Activated naive CD4-positive, alpha-beta T cell treated with anti-CD3 and anti-CD28 coated beads for 36 hours (primary cell): ENCODE data around the gene ARSI. TPM values are rescaled to one million over a fixed set of nuclear protein-coding genes. Genes with fewer than 3 reads are reported as not detected.

ENCODE experiments used
- CTCF ChIA-PET: fragments of 350-600 bp; sonication (Branson Sonifier 250); formaldehyde crosslinking; loops from one replicate; lab custom pipeline; 2021; ENCODE audit warnings: antibody characterized with exemption; lab: Charles Lee
- DNase-seq: peaks from one replicate; pipeline ENCODE4 v3.0.0-alpha.2; 2020
- H3K27ac Mint-ChIP-seq: one replicate; pipeline ENCODE4 v1.8.0; 2021; ENCODE audit warnings: mild to moderate bottlenecking, mixed read lengths
- H3K27me3 Mint-ChIP-seq: one replicate; pipeline ENCODE4 v1.8.0; 2021; ENCODE audit warnings: low read depth, mixed read lengths
- H3K36me3 Mint-ChIP-seq: one replicate; pipeline ENCODE4 v1.8.0; 2021; ENCODE audit warnings: low read depth, mixed read lengths
- H3K4me1 Mint-ChIP-seq: one replicate; pipeline ENCODE4 v1.8.0; 2021; ENCODE audit warnings: low read depth, mixed read lengths
- H3K4me3 Mint-ChIP-seq: one replicate; pipeline ENCODE4 v1.8.0; 2021; ENCODE audit warnings: mild to moderate bottlenecking, moderate library complexity, mixed read lengths
- H3K9me3 Mint-ChIP-seq: one replicate; pipeline ENCODE4 v1.8.0; 2021; ENCODE audit warnings: mixed read lengths
- intact Hi-C: fragments of 100-400 bp; cut with micrococcal nuclease; formaldehyde crosslinking; loops from one replicate; pipeline ENCODE4 v1.15.1; 2023
- total RNA-seq, 2 experiments: library from RNA; stranded (reverse); gene quantifications; one replicate each; pipeline ENCODE4 v1.2.3, GENCODE V29; 2021

Gene ARSI
- total RNA-seq, 2 experiments from 2014 or later = not detected

DNA sequence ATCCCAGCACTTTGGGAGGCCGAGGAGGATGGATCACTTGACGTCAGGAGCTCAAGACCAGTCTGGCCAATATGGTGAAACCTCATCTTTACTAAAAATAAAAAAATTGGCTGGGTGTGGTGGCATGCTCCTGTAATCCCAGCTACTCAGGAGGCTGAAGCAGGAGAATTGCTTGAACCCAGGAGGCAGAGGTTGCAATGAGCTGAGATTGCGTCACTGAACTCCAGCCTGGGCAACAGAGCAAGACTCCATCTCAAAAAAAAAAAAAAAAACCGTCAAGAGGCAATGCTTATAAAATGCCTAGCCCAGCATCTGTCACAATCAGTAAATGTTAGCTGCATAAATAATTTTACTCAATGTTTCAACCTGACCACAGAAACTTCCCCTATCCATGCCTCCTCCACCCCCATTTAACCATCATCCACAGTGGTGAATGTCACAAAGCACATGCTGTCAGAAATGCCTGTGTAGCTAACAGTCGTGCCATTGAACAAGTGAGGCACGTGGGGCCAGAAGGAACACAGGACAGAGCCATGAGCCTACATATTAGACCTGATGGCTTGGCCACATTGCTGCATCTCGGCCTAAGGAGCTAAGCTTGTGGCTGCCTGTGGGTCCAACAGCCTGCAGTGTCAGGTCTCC lies 38.0 kb upstream of the ARSI start:
- intact Hi-C loops = no loop called here
- H3K4me3 Mint-ChIP-seq = no peak overlapping the region
- no peak for DNase-seq
- H3K27ac Mint-ChIP-seq = no peak overlapping the region
- no peaks in the 10 kb centered on the region for H3K36me3 Mint-ChIP-seq
- H3K4me1 Mint-ChIP-seq = no peaks in the 10 kb centered on the region
- H3K27me3 Mint-ChIP-seq = no peaks in the 10 kb centered on the region
- no peaks in the 10 kb centered on the region for H3K9me3 Mint-ChIP-seq
- CTCF ChIA-PET = interaction anchor here (0.7 kb wide), 1 partner anchor 10 kb away, joined by 3 read pairs; no protein-coding TSS in a partner anchor

DNA sequence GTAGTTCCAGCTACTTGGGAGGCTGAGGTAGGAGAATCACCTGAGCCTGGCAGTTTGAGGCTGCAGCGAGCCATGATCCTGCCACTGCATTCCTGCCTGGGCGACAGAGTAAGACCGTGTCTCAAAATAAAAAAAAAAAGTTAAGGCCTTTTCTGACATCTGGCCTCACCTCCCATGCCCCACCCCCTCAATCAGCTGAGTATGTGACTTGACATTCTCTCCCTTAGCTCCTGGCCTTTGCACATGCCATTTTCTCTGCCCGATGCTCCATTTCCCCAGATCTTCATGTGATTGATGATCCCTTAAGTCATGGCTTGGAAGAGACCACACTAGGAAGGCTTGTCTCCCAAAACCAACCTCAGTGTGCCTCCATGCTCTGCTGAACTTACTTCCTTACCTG lies 37.1 kb upstream of the ARSI start:
- Mint-ChIP-seq H3K4me1 (no peaks in the 10 kb centered on the region), H3K4me3 (no peak overlapping the region), H3K27ac (no peak overlapping the region), H3K9me3 (no peaks in the 10 kb centered on the region), H3K27me3 (no peaks in the 10 kb centered on the region), H3K36me3 (no peaks in the 10 kb centered on the region)
- DNase-seq = no peak
- CTCF ChIA-PET = interaction anchor here (0.7 to 0.8 kb wide), 3 partner anchors 9 to 214 kb away, joined by 3 to 4 read pairs (median 3); no protein-coding TSS in a partner anchor
- intact Hi-C loops = no loop called here

DNA sequence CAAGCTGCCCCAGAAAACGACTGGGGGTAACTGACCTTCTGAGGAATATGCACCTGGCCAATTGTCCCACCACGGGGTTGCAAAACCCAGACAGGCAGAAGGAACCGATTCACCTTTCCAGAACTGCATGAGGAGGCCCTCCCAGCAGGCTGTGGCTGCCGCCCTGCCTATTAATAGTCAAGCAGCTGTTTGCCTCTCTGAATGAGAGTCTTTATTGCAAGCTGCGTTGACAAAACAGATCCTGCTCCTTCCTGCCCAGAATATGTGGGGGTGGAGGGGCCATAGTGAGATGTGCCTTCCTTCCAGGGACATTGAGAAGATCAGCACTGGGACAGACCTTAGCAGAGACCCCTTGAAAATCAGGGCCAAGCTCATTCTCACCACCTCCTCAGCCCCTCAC lies 36.5 kb upstream of the ARSI start:
- no peaks in the 10 kb centered on the region for H3K27me3 Mint-ChIP-seq
- H3K4me3 Mint-ChIP-seq = no peak overlapping the region
- H3K9me3 Mint-ChIP-seq = no peaks in the 10 kb centered on the region
- H3K27ac Mint-ChIP-seq = no peak overlapping the region
- no peaks in the 10 kb centered on the region for H3K36me3 Mint-ChIP-seq
- no peak for DNase-seq
- CTCF ChIA-PET = interaction anchor here (0.6 kb wide), 1 partner anchor 80 kb away, joined by 3 read pairs; no protein-coding TSS in a partner anchor
- no peaks in the 10 kb centered on the region for H3K4me1 Mint-ChIP-seq
- intact Hi-C loops = no loop called here

DNA sequence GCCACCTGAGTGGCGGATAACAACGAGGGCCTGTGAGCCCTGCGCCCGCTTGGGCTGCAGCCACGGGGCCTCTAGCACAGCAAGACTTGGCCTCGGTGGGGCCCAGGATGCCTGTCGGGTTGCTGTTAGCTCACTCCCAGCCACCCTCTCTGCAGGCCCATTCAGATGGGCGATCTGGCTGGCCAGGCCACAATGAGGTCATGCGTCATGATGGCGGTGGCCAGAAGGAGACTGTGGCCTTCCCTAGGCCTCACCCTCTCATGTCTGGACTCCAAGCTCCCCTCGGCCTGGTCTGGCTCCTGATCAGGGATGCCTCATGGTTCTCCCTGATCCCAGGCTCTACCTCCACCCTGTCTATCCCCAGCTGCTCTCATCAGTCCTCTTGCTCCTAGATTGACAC lies 35.8 kb upstream of the ARSI start:
- Mint-ChIP-seq H3K4me3 (no peak overlapping the region), H3K27ac (no peak overlapping the region), H3K4me1 (no peaks in the 10 kb centered on the region), H3K36me3 (no peaks in the 10 kb centered on the region), H3K9me3 (no peaks in the 10 kb centered on the region), H3K27me3 (no peaks in the 10 kb centered on the region)
- intact Hi-C loops = no loop called here
- CTCF ChIA-PET = interaction anchor here (0.6 kb wide), 1 partner anchor 80 kb away, joined by 3 read pairs; no protein-coding TSS in a partner anchor
- no peak for DNase-seq

DNA sequence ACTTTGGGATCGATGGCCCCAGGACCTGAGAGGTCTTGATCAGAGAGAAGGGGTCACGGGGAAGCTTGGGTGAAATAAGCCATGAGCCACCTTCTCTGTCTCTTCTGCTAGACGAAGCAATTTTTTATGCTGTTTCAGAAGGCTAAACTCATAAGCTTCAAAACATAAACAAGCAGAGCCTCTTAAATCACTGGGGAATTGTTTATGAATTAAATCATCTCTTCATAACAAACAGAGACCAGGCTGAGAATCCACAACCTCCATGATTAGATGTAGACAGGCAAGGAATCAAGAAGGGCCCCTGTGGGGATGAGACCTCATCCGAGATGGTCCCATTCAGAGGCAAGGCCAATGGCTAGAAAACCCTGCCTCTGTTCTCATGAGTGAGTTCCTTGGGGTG lies 33.1 kb upstream of the ARSI start:
- Mint-ChIP-seq H3K4me3 (no peak overlapping the region), H3K36me3 (no peaks in the 10 kb centered on the region), H3K9me3 (no peaks in the 10 kb centered on the region), H3K27ac (no peak overlapping the region), H3K27me3 (no peaks in the 10 kb centered on the region), H3K4me1 (no peaks in the 10 kb centered on the region)
- no peak for DNase-seq
- intact Hi-C loops = no loop called here
- CTCF ChIA-PET = no interaction called here

DNA sequence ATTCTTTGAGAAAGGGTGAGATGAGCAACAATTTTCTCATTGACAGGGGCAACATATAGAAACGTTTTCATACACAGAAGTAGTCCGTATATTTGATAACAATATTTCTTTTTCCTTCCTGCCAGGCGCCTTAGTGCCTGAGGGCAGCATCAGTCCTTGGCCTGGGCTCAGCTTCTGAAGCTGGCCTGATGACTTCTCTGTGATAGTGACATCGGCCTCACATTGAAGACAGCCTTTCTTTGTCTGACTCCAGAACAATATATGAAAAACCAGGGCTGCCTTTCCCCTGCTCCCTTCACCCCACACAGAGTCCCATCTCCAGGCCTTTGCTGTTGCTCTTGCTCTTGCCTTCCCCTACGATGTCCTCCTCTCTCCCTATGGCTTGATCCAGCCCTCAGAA lies 30.7 kb upstream of the ARSI start:
- no peaks in the 10 kb centered on the region for H3K9me3 Mint-ChIP-seq
- no peaks in the 10 kb centered on the region for H3K36me3 Mint-ChIP-seq
- H3K4me3 Mint-ChIP-seq = no peak overlapping the region
- CTCF ChIA-PET = no interaction called here
- DNase-seq = no peak
- H3K27me3 Mint-ChIP-seq = no peaks in the 10 kb centered on the region
- H3K4me1 Mint-ChIP-seq = no peaks in the 10 kb centered on the region
- no peak overlapping the region for H3K27ac Mint-ChIP-seq
- intact Hi-C loops = no loop called here

DNA sequence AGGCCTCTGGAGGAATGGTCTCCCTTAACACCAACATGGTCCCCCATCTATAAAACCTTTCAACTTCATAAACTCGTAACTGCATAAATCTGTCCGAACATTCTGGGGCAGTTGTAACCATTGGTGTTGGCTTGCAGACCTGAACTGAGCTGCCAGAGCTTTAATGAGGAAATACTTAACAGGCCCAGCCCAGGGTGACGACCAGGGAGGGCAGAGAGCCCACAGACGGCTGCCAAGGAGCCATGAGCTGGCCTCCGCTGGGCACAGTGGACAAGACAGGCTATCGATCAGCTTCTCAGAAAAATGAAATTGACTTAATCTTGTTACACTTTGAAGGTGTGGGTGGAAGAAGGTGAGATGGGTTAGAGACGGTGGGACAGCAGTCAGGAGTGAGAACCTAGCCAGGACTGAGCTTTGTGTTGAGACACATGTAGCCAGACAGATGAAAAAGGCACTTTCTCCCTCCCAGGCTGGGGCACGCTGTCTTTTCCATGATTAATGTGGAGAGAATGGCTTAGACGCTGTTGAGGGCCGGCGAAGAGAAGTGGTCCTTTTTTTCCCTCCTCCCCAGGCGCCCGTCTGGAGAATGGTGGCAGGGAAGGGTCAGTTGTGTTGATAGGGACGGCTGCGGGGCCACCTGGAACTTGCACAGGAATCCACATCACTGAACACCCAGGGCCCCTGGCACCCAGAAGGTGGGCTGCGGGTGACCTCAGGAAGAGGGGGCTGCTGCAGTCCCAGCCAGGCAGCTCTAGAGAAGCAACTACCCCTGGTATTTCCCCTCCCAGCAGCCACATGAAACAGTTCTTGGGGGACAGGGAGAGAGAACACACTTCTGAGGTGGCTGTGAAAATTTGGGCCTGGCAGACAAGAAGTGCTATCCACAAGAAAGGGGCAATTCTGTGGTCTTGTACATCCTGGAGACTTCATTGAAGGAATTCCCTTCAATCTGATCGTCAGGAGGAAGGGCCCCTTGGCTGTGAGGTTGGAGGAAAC lies 27.5 kb upstream of the ARSI start:
- no peak overlapping the region for H3K4me3 Mint-ChIP-seq
- H3K9me3 Mint-ChIP-seq = no peaks in the 10 kb centered on the region
- no peaks in the 10 kb centered on the region for H3K36me3 Mint-ChIP-seq
- no peak for DNase-seq
- H3K27me3 Mint-ChIP-seq = no peaks in the 10 kb centered on the region
- intact Hi-C loops = no loop called here
- no peak overlapping the region for H3K27ac Mint-ChIP-seq
- no peaks in the 10 kb centered on the region for H3K4me1 Mint-ChIP-seq
- CTCF ChIA-PET = interaction anchor here (1.0 kb wide), 1 partner anchor 10 kb away, joined by 3 read pairs; no protein-coding TSS in a partner anchor

DNA sequence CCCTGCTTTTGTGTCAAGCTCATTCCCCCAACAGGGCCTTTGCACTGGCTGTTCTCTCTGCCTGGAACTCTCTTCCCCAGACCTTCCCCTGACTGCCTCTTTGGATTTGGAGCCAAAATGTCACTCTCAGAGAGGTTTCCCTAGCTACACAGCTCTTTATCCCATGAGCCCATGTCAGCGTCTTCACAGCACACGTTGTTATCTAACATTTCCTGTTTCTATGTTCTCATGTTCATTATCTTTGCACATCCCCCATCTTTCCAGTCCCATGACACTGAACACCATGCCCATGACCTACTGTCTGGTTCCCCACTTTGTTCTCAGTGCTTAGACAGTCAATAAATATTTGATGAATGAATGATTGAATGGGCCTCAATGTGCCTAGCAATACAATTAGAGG lies 26.3 kb upstream of the ARSI start:
- H3K9me3 Mint-ChIP-seq = no peaks in the 10 kb centered on the region
- no peak for DNase-seq
- CTCF ChIA-PET = interaction anchor here (1.0 kb wide), 1 partner anchor 110 kb away, joined by 3 read pairs; no protein-coding TSS in a partner anchor
- H3K27me3 Mint-ChIP-seq = no peaks in the 10 kb centered on the region
- no peaks in the 10 kb centered on the region for H3K4me1 Mint-ChIP-seq
- no peaks in the 10 kb centered on the region for H3K36me3 Mint-ChIP-seq
- no peak overlapping the region for H3K27ac Mint-ChIP-seq
- intact Hi-C loops = no loop called here
- H3K4me3 Mint-ChIP-seq = no peak overlapping the region

DNA sequence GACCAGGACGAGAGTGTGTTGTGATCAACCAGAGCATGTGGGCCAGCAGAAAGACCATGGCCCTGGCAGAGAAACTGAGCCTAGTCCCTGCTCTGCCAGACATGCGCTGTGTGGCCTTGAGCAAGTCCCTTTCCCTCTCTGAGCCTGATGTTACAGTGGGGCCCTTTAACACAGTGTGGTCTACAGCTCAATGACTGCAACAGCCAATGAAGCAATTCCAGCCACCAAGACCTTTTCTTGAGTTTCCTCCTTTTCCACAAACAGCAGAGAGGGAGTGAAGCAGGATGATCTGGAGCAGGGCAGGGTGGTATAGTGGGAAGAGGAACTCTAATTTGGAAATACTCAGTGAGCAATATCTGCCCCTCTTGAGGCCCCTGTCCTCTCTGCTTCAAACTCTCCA lies 25.8 kb upstream of the ARSI start:
- Mint-ChIP-seq H3K27me3 (no peaks in the 10 kb centered on the region), H3K4me1 (no peaks in the 10 kb centered on the region), H3K36me3 (no peaks in the 10 kb centered on the region), H3K9me3 (no peaks in the 10 kb centered on the region), H3K4me3 (no peak overlapping the region), H3K27ac (no peak overlapping the region)
- intact Hi-C loops = no loop called here
- CTCF ChIA-PET = interaction anchor here (1.0 kb wide), 1 partner anchor 110 kb away, joined by 3 read pairs; no protein-coding TSS in a partner anchor
- no peak for DNase-seq

DNA sequence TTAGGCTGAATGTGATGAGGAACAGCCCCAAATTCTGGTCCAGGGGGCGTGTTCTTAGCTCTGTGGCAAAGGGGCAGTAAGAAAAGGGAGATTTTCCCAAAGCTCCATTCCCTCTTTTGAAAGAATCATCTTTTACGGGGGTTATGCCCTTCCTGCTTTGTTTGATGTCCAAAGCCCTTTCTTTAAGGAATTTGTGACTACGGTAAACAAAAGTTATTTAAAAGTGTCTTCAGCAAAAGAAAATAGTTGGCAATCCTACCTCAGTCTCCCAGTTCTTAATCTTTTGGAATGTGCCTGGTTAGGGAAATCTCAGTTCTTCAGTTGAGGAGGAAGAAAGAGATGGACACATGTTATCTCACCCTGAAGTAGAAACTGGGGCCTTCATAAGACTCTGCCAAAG lies 24.4 kb upstream of the ARSI start:
- intact Hi-C loops = no loop called here
- no peak overlapping the region for H3K4me3 Mint-ChIP-seq
- no peaks in the 10 kb centered on the region for H3K4me1 Mint-ChIP-seq
- H3K27me3 Mint-ChIP-seq = no peaks in the 10 kb centered on the region
- H3K27ac Mint-ChIP-seq = no peak overlapping the region
- no peak for DNase-seq
- no peaks in the 10 kb centered on the region for H3K36me3 Mint-ChIP-seq
- CTCF ChIA-PET = interaction anchor here (0.9 kb wide), 1 partner anchor 271 kb away, joined by 3 read pairs; no protein-coding TSS in a partner anchor
- no peaks in the 10 kb centered on the region for H3K9me3 Mint-ChIP-seq

DNA sequence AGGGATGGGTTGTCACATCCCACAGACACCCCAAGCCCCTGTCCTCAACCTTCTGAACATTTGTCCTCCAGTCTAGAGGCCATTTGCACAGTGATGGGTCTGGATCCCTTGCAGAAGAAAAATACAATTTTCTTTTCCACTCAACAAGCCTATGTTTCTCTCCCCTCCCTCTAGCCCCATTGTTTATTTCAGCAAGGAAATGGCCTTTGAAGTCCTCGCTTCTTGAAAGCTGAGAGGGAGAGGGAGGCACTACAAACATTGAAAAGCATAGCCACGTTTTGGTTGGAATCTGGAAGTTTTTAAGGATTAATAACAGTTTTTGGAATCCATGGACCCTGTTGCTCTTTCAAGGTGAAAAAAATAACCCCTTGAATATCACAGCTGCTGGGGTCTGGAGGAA lies 24.0 kb upstream of the ARSI start:
- intact Hi-C loops = no loop called here
- no peak for DNase-seq
- CTCF ChIA-PET = interaction anchor here (0.9 kb wide), 1 partner anchor 271 kb away, joined by 3 read pairs; no protein-coding TSS in a partner anchor
- H3K4me1 Mint-ChIP-seq = peaks cover 3% of the 10 kb centered on the region
- no peak overlapping the region for H3K4me3 Mint-ChIP-seq
- H3K36me3 Mint-ChIP-seq = no peaks in the 10 kb centered on the region
- H3K9me3 Mint-ChIP-seq = no peaks in the 10 kb centered on the region
- no peaks in the 10 kb centered on the region for H3K27me3 Mint-ChIP-seq
- no peak overlapping the region for H3K27ac Mint-ChIP-seq

DNA sequence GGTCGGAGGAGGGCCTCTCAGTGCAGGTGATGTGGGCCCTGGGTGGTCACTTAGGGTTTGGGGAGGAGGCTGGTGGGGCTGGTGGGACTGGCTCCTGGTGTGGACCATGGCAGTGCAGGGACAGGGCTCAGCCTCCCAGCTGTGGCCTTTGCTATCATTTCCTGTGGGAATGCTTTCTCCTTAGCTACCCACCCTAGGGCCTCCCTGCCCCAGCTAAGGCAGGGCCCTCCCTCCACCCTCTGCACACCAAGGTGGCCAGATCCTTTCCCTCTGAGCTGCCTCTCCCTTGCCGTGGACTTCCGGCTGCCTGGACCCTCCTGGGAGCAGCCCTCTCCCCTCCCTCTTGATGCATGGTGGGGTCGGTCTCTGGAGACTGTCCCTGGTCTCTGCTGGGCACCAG lies 22.7 kb upstream of the ARSI start:
- CTCF ChIA-PET = no interaction called here
- Mint-ChIP-seq H3K27ac (no peak overlapping the region), H3K4me1 (peaks cover 3% of the 10 kb centered on the region), H3K4me3 (no peak overlapping the region), H3K36me3 (no peaks in the 10 kb centered on the region), H3K9me3 (no peaks in the 10 kb centered on the region), H3K27me3 (no peaks in the 10 kb centered on the region)
- intact Hi-C loops = no loop called here
- DNase-seq = no peak
